Neural cell (in vitro differentiated cells): Measurements from ENCODE around the gene SMC1A. TPM values are rescaled to one million over a fixed set of nuclear protein-coding genes. Genes with fewer than 3 reads are reported as not detected.

Source experiments
- H2AFZ ChIP-seq: fragments of 200-600, 300-800 bp; sonication (generic), shearing (Covaris generic); 2 replicates; pipeline ENCODE4 v1.6.0; 2014; ENCODE audit warnings: low read depth, mild to moderate bottlenecking, antibody characterized with exemption, low read length, moderate library complexity
- H3F3A ChIP-seq: fragments of 200-600 bp; shearing (Covaris generic); 2 replicates; pipeline ENCODE4 v1.6.1; 2016; ENCODE audit warnings: mild to moderate bottlenecking, moderate library complexity, mixed read lengths, antibody characterized with exemption, low read length; ENCODE audit not compliant: insufficient read depth, poor library complexity, severe bottlenecking
- H3K27ac ChIP-seq: fragments of 200-600, 300-800 bp; sonication (generic), shearing (Covaris generic); 2 replicates; pipeline ENCODE4 v1.5.1; 2014; ENCODE audit warnings: mild to moderate bottlenecking, low read length, moderate library complexity
- H3K27me3 ChIP-seq: fragments of 300-800, 200-600 bp; sonication (generic), shearing (Covaris generic); 2 replicates; pipeline ENCODE4 v1.6.0; 2014; ENCODE audit warnings: mild to moderate bottlenecking, low read depth, low read length, moderate library complexity; ENCODE audit not compliant: insufficient read depth
- H3K36me3 ChIP-seq: fragments of 300-800, 200-600 bp; sonication (generic), shearing (Covaris generic); 2 replicates; pipeline ENCODE4 v1.5.1; 2014; ENCODE audit warnings: mild to moderate bottlenecking, antibody characterized with exemption, low read length, moderate library complexity; ENCODE audit not compliant: insufficient read depth
- H3K4me2 ChIP-seq: fragments of 300-800, 200-600 bp; sonication (generic), shearing (Covaris generic); 2 replicates; pipeline ENCODE4 v1.6.0; 2014; ENCODE audit warnings: mild to moderate bottlenecking, low read length
- H3K4me3 ChIP-seq: fragments of 300-800, 200-600 bp; sonication (generic), shearing (Covaris generic); 2 replicates; pipeline ENCODE4 v1.5.1; 2014; ENCODE audit warnings: mild to moderate bottlenecking, low read length, moderate library complexity
- H3K79me2 ChIP-seq: fragments of 200-600 bp; shearing (Covaris generic); replicated peaks from 2 replicates; pipeline ENCODE4 v1.6.0; 2014; ENCODE audit warnings: mild to moderate bottlenecking, low read length, moderate library complexity; ENCODE audit not compliant: insufficient read depth
- H3K9ac ChIP-seq: fragments of 300-800, 200-600 bp; sonication (generic), shearing (Covaris generic); 2 replicates; pipeline ENCODE4 v1.6.1; 2016; ENCODE audit warnings: mild to moderate bottlenecking, low read length, mixed read lengths
- H3K9me2 ChIP-seq: fragments of 200-600 bp; shearing (Covaris generic); 2 replicates; pipeline ENCODE4 v1.6.1; 2016; ENCODE audit warnings: mild to moderate bottlenecking, low read length, mixed read lengths; ENCODE audit not compliant: insufficient read depth
- H3K9me3 ChIP-seq: fragments of 200-600, 300-800 bp; sonication (generic), shearing (Covaris generic); 2 replicates; pipeline ENCODE4 v1.6.1; 2016; ENCODE audit warnings: mild to moderate bottlenecking, mixed run types, low read length, moderate library complexity, mixed read lengths
- H4K20me1 ChIP-seq: fragments of 200-600 bp; shearing (Covaris generic); 2 replicates; pipeline ENCODE4 v1.6.1; 2016; ENCODE audit warnings: mild to moderate bottlenecking, mixed run types; ENCODE audit not compliant: insufficient read depth
- EP300 ChIP-seq: fragments of 450-650 bp; conservative IDR thresholded peaks from 2 replicates; pipeline ENCODE4 v1.6.1; 2014; ENCODE audit warnings: antibody characterized with exemption, mild to moderate bottlenecking, moderate library complexity; ENCODE audit not compliant: poor library complexity, severe bottlenecking
- EZH2 ChIP-seq: fragments of 200-600, 300-800 bp; shearing (Covaris generic), sonication (generic); IDR thresholded peaks from 2 replicates; pipeline ENCODE4 v1.6.1; 2014; ENCODE audit warnings: antibody characterized with exemption, low read length, borderline replicate concordance, mild to moderate bottlenecking; ENCODE audit not compliant: insufficient read depth, poor library complexity, severe bottlenecking
- MXI1 ChIP-seq: fragments of 450-650 bp; conservative IDR thresholded peaks from 2 replicates; pipeline ENCODE4 v1.6.1; 2014; ENCODE audit warnings: antibody characterized with exemption, mild to moderate bottlenecking; ENCODE audit not compliant: poor library complexity, severe bottlenecking
- POLR2AphosphoS5 ChIP-seq: IDR thresholded peaks from 2 replicates; pipeline ENCODE4 v1.6.1; 2012
- RAD21 ChIP-seq: fragments of 450-650 bp; conservative IDR thresholded peaks from 2 replicates; pipeline ENCODE4 v1.6.1; 2014; ENCODE audit warnings: antibody characterized with exemption, mild to moderate bottlenecking, moderate library complexity
- SMC3 ChIP-seq: fragments of 450-650 bp; conservative IDR thresholded peaks from 2 replicates; pipeline ENCODE4 v1.6.1; 2014; ENCODE audit warnings: antibody characterized with exemption, mild to moderate bottlenecking, moderate library complexity; ENCODE audit not compliant: poor library complexity
- TAF1 ChIP-seq: IDR thresholded peaks from 2 replicates; pipeline ENCODE4 v1.6.1; 2012; ENCODE audit warnings: low read depth
- polyA plus RNA-seq: library from polyadenylated mRNA; depleted of rRNA; stranded (reverse); fragments of >200 nt; gene quantifications from 2 replicates; pipeline ENCODE4 v1.2.3, GENCODE V29; 2014
- TF ChIP-seq, protein P1 (sequence below): IDR thresholded peaks from 2 replicates; pipeline ENCODE4 v1.6.1; 2012; ENCODE audit warnings: borderline replicate concordance
- TF ChIP-seq, protein P2 (sequence below): fragments of 450-650 bp; IDR thresholded peaks from 2 replicates; pipeline ENCODE4 v1.5.1; 2014; ENCODE audit warnings: antibody characterized with exemption, mild to moderate bottlenecking, moderate library complexity; ENCODE audit not compliant: poor library complexity, severe bottlenecking

SMC1A gene
- polyA plus RNA-seq, 1 donor from 2014 or later, result 11.4 TPM

DNA sequence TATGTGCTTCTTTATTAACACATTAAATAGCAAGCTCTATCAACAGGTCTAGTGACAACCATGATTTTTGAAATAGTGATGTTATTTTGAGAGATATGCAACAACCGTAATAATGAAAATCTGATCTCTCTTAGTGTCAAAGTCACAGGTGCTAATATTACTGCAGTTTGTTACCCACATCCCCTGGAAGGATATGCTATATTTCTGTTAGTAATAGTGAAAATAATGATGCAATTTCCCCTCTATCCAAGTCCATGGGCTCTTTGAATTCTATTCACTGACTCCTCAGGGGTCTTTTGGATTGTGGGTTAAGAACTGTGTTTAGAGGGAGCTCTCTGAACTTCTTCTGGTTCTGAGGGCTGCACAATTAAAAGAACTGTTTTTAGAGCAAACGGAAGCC is 14.8 kb upstream of the SMC1A start:
- Histone ChIP-seq H3K27ac (no peak overlapping the region), H3K9ac (no peak overlapping the region), H3K4me2 (no peak overlapping the region), H3K36me3 (no peaks in the 10 kb centered on the region), H4K20me1 (no peaks in the 10 kb centered on the region), H3K9me2 (no peaks in the 10 kb centered on the region), H2AFZ (no peak overlapping the region), H3K27me3 (no peaks in the 10 kb centered on the region), H3K79me2 (peaks cover 5% of the 10 kb centered on the region), H3K9me3 (no peaks in the 10 kb centered on the region), H3K4me3 (no peak overlapping the region), H3F3A (no peaks in the 10 kb centered on the region)
- TF ChIP-seq POLR2AphosphoS5, result no peak
- no peak for TF ChIP-seq TAF1
- TF ChIP-seq EP300, result no peak
- no peak for TF ChIP-seq MXI1
- no peak for TF ChIP-seq EZH2
- TF ChIP-seq, protein P1, sequence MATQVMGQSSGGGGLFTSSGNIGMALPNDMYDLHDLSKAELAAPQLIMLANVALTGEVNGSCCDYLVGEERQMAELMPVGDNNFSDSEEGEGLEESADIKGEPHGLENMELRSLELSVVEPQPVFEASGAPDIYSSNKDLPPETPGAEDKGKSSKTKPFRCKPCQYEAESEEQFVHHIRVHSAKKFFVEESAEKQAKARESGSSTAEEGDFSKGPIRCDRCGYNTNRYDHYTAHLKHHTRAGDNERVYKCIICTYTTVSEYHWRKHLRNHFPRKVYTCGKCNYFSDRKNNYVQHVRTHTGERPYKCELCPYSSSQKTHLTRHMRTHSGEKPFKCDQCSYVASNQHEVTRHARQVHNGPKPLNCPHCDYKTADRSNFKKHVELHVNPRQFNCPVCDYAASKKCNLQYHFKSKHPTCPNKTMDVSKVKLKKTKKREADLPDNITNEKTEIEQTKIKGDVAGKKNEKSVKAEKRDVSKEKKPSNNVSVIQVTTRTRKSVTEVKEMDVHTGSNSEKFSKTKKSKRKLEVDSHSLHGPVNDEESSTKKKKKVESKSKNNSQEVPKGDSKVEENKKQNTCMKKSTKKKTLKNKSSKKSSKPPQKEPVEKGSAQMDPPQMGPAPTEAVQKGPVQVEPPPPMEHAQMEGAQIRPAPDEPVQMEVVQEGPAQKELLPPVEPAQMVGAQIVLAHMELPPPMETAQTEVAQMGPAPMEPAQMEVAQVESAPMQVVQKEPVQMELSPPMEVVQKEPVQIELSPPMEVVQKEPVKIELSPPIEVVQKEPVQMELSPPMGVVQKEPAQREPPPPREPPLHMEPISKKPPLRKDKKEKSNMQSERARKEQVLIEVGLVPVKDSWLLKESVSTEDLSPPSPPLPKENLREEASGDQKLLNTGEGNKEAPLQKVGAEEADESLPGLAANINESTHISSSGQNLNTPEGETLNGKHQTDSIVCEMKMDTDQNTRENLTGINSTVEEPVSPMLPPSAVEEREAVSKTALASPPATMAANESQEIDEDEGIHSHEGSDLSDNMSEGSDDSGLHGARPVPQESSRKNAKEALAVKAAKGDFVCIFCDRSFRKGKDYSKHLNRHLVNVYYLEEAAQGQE, result no peak
- no peak for TF ChIP-seq SMC3
- TF ChIP-seq, protein P2, sequence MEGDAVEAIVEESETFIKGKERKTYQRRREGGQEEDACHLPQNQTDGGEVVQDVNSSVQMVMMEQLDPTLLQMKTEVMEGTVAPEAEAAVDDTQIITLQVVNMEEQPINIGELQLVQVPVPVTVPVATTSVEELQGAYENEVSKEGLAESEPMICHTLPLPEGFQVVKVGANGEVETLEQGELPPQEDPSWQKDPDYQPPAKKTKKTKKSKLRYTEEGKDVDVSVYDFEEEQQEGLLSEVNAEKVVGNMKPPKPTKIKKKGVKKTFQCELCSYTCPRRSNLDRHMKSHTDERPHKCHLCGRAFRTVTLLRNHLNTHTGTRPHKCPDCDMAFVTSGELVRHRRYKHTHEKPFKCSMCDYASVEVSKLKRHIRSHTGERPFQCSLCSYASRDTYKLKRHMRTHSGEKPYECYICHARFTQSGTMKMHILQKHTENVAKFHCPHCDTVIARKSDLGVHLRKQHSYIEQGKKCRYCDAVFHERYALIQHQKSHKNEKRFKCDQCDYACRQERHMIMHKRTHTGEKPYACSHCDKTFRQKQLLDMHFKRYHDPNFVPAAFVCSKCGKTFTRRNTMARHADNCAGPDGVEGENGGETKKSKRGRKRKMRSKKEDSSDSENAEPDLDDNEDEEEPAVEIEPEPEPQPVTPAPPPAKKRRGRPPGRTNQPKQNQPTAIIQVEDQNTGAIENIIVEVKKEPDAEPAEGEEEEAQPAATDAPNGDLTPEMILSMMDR, result no peak
- no peak for TF ChIP-seq RAD21

DNA sequence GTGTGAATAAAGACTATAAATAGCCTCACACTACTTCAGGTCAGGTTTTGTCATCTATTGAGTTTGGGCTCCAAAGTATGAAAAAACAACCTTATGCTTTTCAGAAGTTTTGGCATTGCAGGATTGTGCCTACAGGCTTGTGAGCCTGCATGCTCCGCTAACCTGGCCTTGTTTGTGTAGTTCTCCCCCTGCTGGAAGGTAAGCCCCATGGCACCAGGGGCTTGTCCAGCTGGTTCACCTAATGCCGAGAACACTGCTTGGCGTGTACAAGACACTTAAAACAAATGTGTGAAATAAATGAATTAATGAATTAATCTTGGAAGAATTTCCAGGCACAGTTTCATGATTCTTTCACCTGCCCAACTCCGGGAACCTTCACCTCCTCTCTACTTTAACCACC is 13.5 kb upstream of the SMC1A start:
- H2AFZ ChIP-seq, result no peak overlapping the region
- no peak overlapping the region for H3K4me2 ChIP-seq
- no peak overlapping the region for H3K27ac ChIP-seq
- H3F3A ChIP-seq, result no peaks in the 10 kb centered on the region
- H3K9me2 ChIP-seq, result no peaks in the 10 kb centered on the region
- H3K4me3 ChIP-seq, result no peak overlapping the region
- no peaks in the 10 kb centered on the region for H3K36me3 ChIP-seq
- TF ChIP-seq EP300, result no peak
- no peak for TF ChIP-seq POLR2AphosphoS5
- TF ChIP-seq EZH2, result no peak
- TF ChIP-seq SMC3, result peak; percentile 68
- TF ChIP-seq TAF1, result no peak
- peak; percentile 40 for TF ChIP-seq MXI1
- TF ChIP-seq, protein P2, result peak; percentile 70
- peak; percentile 60 for TF ChIP-seq RAD21
- no peaks in the 10 kb centered on the region for H3K27me3 ChIP-seq
- no peak overlapping the region for H3K9ac ChIP-seq
- peaks cover 5% of the 10 kb centered on the region for H3K79me2 ChIP-seq
- H3K9me3 ChIP-seq, result no peaks in the 10 kb centered on the region
- H4K20me1 ChIP-seq, result no peaks in the 10 kb centered on the region
